Measurements from ENCODE around the gene PTPN1. TPM values are rescaled to one million over a fixed set of nuclear protein-coding genes. Genes with fewer than 3 reads are reported as not detected.

The PTPN1 gene
- polyA plus RNA-seq, 3 donors = 12.4 to 21.4 (median 19.1) TPM

DNA sequence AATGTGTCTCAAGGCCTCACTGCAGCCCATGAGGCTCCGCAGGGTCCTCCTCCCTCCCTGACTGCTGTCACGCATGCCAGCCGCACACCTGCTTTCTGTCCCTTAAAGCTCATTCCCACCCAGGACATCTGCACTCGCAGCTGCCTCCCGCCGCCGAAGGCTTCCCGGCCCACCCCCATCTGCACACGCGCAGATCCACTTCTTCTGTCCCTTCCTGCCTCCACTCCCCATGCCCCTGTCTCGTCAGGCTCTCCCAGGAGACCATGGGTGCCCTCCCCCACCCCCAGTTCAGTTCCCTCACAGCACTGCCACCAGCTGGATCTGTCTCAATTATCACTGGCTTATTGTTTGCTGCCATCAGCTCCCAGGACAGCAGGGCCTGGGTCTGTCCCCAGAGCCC is 118.1 kb downstream of the PTPN1 start:
- WGBS (ENCODE audit: insufficient coverage) = 86% methylated on average over 10 of the region's 11 CpGs
- no peak overlapping the region for H3K9ac ChIP-seq (ENCODE audit: insufficient read depth, low read length, poor library complexity, severe bottlenecking)
- H3K4me1 ChIP-seq (ENCODE audit: control insufficient read depth in 1 of 2, insufficient read depth in 2 of 2, low read length in 2 of 2) = no peaks in the 10 kb centered on the region

DNA sequence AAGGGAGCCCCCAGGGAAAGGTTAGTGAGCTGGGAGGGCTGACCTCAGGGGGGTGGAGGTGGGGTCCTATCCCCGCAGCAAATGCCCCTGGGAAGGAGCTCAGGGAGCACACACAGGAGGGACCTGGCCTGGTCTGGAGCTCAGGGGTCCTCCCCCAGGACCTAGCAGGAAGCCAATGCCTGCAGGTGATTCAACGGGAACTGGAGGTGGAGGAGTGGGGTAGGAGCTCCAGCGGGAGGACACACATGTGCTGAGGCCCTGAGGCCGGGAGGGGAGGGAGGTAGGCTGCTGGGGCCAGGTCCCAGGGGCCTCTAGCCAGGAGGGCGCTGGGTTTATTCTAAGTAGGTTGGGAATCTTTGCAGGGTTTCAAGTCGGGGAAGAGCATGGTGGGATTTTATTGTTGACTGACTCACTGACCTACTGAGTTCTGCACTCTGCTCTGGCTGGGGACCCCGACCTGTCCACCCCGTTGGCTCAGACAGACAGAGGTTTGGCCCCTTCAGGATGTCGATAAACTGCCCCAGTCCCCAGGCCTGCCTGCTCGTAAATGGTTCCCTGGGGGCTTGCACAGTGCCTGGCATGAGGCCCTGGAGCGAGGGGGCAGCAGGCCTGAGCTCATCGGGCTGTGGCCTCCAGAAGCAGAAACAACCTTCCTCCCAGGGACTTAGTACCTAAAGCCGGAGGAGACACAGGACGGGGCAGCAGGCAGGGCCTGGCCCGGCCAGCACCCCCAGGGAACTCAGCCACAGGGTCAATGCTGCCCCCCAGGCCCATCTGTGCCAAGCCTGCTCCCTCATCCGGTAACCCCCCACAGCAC is 118.9 kb downstream of the PTPN1 start:
- Histone ChIP-seq H3K36me3 (replicated peaks in 1 of 2; ENCODE audit: control insufficient read depth in 1 of 2, insufficient read depth in 2 of 2, low read length in 2 of 2) (no peaks in the 10 kb centered on the region), H3K4me1 (ENCODE audit: control insufficient read depth in 1 of 2, insufficient read depth in 2 of 2, low read length in 2 of 2) (no peaks in the 10 kb centered on the region), H3K4me3 (replicated peaks in 1 of 3; ENCODE audit: low read depth in 2 of 3, low read length in 3 of 3) (no peak overlapping the region), H3K9me3 (replicated peaks in 1 of 2; ENCODE audit: control insufficient read depth in 1 of 2, insufficient read depth in 1 of 2, low read length in 2 of 2) (no peaks in the 10 kb centered on the region), H3K9ac (ENCODE audit: insufficient read depth, low read length, poor library complexity, severe bottlenecking) (no peak overlapping the region), H3K79me2 (ENCODE audit: insufficient read depth, low read length) (no peaks in the 10 kb centered on the region), H3K4me2 (replicated peaks; ENCODE audit: extremely low read depth, low read length, poor library complexity, severe bottlenecking) (no peak overlapping the region), H3K27me3 (ENCODE audit: control insufficient read depth in 2 of 2, insufficient read depth in 2 of 2, low read length in 2 of 2) (no peaks in the 10 kb centered on the region), H3K27ac (ENCODE audit: low read depth in 1 of 2, low read length in 2 of 2) (no peak overlapping the region), H4K20me1 (ENCODE audit: insufficient read depth, low read length) (no peaks in the 10 kb centered on the region), H2AFZ (ENCODE audit: insufficient read depth, low read depth, low read length, poor library complexity, severe bottlenecking) (no peak overlapping the region)
- Mint-ChIP-seq H3K4me3 (no peak overlapping the region), H3K9me3 (no peaks in the 10 kb centered on the region), H3K36me3 (no peaks in the 10 kb centered on the region), H3K4me1 (no peaks in the 10 kb centered on the region), H3K27ac (no peak overlapping the region), H3K27me3 (ENCODE audit: low read depth in 3 of 3) (peaks cover 1 to 9% (median 3%) of the 10 kb centered on the region in 3 donors)
- DNase-seq = no peak
- 89% methylated on average over 16 of the region's 16 CpGs for WGBS (ENCODE audit: insufficient coverage)
- intact Hi-C loops (cut with micrococcal nuclease) = no loop called here
- TF ChIP-seq, protein P1, sequence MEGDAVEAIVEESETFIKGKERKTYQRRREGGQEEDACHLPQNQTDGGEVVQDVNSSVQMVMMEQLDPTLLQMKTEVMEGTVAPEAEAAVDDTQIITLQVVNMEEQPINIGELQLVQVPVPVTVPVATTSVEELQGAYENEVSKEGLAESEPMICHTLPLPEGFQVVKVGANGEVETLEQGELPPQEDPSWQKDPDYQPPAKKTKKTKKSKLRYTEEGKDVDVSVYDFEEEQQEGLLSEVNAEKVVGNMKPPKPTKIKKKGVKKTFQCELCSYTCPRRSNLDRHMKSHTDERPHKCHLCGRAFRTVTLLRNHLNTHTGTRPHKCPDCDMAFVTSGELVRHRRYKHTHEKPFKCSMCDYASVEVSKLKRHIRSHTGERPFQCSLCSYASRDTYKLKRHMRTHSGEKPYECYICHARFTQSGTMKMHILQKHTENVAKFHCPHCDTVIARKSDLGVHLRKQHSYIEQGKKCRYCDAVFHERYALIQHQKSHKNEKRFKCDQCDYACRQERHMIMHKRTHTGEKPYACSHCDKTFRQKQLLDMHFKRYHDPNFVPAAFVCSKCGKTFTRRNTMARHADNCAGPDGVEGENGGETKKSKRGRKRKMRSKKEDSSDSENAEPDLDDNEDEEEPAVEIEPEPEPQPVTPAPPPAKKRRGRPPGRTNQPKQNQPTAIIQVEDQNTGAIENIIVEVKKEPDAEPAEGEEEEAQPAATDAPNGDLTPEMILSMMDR (IDR thresholded peaks at IDR 0.05) = no peak

More for the DNA sequence above, 118.1 kb downstream of the PTPN1 start:
- no peak overlapping the region for H3K4me3 ChIP-seq (replicated peaks in 1 of 3; ENCODE audit: low read depth in 2 of 3, low read length in 3 of 3)
- TF ChIP-seq, protein P1 (IDR thresholded peaks at IDR 0.05) = no peak
- no peaks in the 10 kb centered on the region for H3K9me3 Mint-ChIP-seq
- H3K27ac ChIP-seq (ENCODE audit: low read depth in 1 of 2, low read length in 2 of 2) = no peak overlapping the region
- intact Hi-C loops (cut with micrococcal nuclease) = no loop called here
- H3K36me3 ChIP-seq (replicated peaks in 1 of 2; ENCODE audit: control insufficient read depth in 1 of 2, insufficient read depth in 2 of 2, low read length in 2 of 2) = no peaks in the 10 kb centered on the region
- H3K4me1 Mint-ChIP-seq = no peaks in the 10 kb centered on the region
- H3K4me3 Mint-ChIP-seq = no peak overlapping the region
- H3K4me2 ChIP-seq (replicated peaks; ENCODE audit: extremely low read depth, low read length, poor library complexity, severe bottlenecking) = no peak overlapping the region
- no peak overlapping the region for H3K27ac Mint-ChIP-seq
- H3K79me2 ChIP-seq (ENCODE audit: insufficient read depth, low read length) = no peaks in the 10 kb centered on the region
- no peak for DNase-seq
- H4K20me1 ChIP-seq (ENCODE audit: insufficient read depth, low read length) = no peaks in the 10 kb centered on the region
- H3K9me3 ChIP-seq (replicated peaks in 1 of 2; ENCODE audit: control insufficient read depth in 1 of 2, insufficient read depth in 1 of 2, low read length in 2 of 2) = no peaks in the 10 kb centered on the region
- no peak overlapping the region for H2AFZ ChIP-seq (ENCODE audit: insufficient read depth, low read depth, low read length, poor library complexity, severe bottlenecking)
- no peaks in the 10 kb centered on the region for H3K36me3 Mint-ChIP-seq
- peaks cover 0 to 9% (median 3%) of the 10 kb centered on the region in 3 donors for H3K27me3 Mint-ChIP-seq (ENCODE audit: low read depth in 3 of 3)
- H3K27me3 ChIP-seq (ENCODE audit: control insufficient read depth in 2 of 2, insufficient read depth in 2 of 2, low read length in 2 of 2) = no peaks in the 10 kb centered on the region
